ENCODE data around the gene MTF2.

MTF2 gene

GRCh38 chr1:93082313-93082712, 3.2 kb downstream of the MTF2 start:
- Histone ChIP-seq H3K4me3 (ENCODE audit: low read depth, low read length) (no peak overlapping the region), H3K27ac (no peak overlapping the region), H3K27me3 (ENCODE audit: insufficient read depth, low read depth, severe bottlenecking) (no peaks in the 10 kb centered on the region), H3K9me3 (ENCODE audit: severe bottlenecking) (peaks cover 2% of the 10 kb centered on the region), H3K36me3 (peaks cover 43% of the 10 kb centered on the region)
- no peak for TF ChIP-seq CTCF (IDR thresholded peaks at IDR 0.05; ENCODE audit: low read depth, low read length)
- no peak for DNase-seq

GRCh38 chr1:93083979-93084378, 4.9 kb downstream of the MTF2 start:
- no peak for DNase-seq
- Histone ChIP-seq H3K4me3 (ENCODE audit: low read depth, low read length) (no peak overlapping the region), H3K27me3 (ENCODE audit: insufficient read depth, low read depth, severe bottlenecking) (no peaks in the 10 kb centered on the region), H3K27ac (no peak overlapping the region), H3K9me3 (ENCODE audit: severe bottlenecking) (peaks cover 2% of the 10 kb centered on the region), H3K36me3 (peaks cover 47% of the 10 kb centered on the region)
- no peak for TF ChIP-seq CTCF (IDR thresholded peaks at IDR 0.05; ENCODE audit: low read depth, low read length)

- Histone ChIP-seq H3K36me3 (peaks cover 43% of the 10 kb centered on the region), H3K27me3 (ENCODE audit: insufficient read depth, low read depth, severe bottlenecking) (no peaks in the 10 kb centered on the region), H3K4me3 (ENCODE audit: low read depth, low read length) (no peak overlapping the region), H3K27ac (no peak overlapping the region), H3K9me3 (ENCODE audit: severe bottlenecking) (peaks cover 2% of the 10 kb centered on the region)
- DNase-seq, result no peak
- TF ChIP-seq CTCF (IDR thresholded peaks at IDR 0.05; ENCODE audit: low read depth, low read length), result no peak
These were observed 8.4 kb downstream of the MTF2 start for GRCh38 chr1:93087532-93087931.

- H3K27me3 ChIP-seq (ENCODE audit: insufficient read depth, low read depth, severe bottlenecking), result no peaks in the 10 kb centered on the region
- DNase-seq, result no peak
- H3K36me3 ChIP-seq, result peaks cover 10% of the 10 kb centered on the region
- H3K4me3 ChIP-seq (ENCODE audit: low read depth, low read length), result no peak overlapping the region
- H3K27ac ChIP-seq, result no peak overlapping the region
- no peaks in the 10 kb centered on the region for H3K9me3 ChIP-seq (ENCODE audit: severe bottlenecking)
- TF ChIP-seq CTCF (IDR thresholded peaks at IDR 0.05; ENCODE audit: low read depth, low read length), result no peak
These were observed 14.4 kb downstream of the MTF2 start for GRCh38 chr1:93093332-93094006.

GRCh38 chr1:93095804-93096585, 16.9 kb downstream of the MTF2 start:
- H3K27ac ChIP-seq, result no peak overlapping the region
- H3K36me3 ChIP-seq, result peaks cover 10% of the 10 kb centered on the region
- TF ChIP-seq CTCF (IDR thresholded peaks at IDR 0.05; ENCODE audit: low read depth, low read length), result no peak
- DNase-seq, result no peak
- no peaks in the 10 kb centered on the region for H3K9me3 ChIP-seq (ENCODE audit: severe bottlenecking)
- no peak overlapping the region for H3K4me3 ChIP-seq (ENCODE audit: low read depth, low read length)
- no peaks in the 10 kb centered on the region for H3K27me3 ChIP-seq (ENCODE audit: insufficient read depth, low read depth, severe bottlenecking)
